ENCODE results near the gene MSX2. TPM values are rescaled to one million over a fixed set of nuclear protein-coding genes. Genes with fewer than 3 reads are reported as not detected.

MSX2 gene
- total RNA-seq, 1 experiment from 2014 or later, result 8.5 TPM

- TF ChIP-seq SIN3A (IDR thresholded peaks at IDR 0.05; ENCODE audit: borderline replicate concordance, insufficient read depth, low read depth, low read length) (no peak), POLR2AphosphoS5 (IDR thresholded peaks at IDR 0.05; ENCODE audit: low read depth, low read length) (no peak), TCF7L2 (IDR thresholded peaks at IDR 0.05; ENCODE audit: low read depth, low read length) (no peak)
- TF ChIP-seq, protein P1, sequence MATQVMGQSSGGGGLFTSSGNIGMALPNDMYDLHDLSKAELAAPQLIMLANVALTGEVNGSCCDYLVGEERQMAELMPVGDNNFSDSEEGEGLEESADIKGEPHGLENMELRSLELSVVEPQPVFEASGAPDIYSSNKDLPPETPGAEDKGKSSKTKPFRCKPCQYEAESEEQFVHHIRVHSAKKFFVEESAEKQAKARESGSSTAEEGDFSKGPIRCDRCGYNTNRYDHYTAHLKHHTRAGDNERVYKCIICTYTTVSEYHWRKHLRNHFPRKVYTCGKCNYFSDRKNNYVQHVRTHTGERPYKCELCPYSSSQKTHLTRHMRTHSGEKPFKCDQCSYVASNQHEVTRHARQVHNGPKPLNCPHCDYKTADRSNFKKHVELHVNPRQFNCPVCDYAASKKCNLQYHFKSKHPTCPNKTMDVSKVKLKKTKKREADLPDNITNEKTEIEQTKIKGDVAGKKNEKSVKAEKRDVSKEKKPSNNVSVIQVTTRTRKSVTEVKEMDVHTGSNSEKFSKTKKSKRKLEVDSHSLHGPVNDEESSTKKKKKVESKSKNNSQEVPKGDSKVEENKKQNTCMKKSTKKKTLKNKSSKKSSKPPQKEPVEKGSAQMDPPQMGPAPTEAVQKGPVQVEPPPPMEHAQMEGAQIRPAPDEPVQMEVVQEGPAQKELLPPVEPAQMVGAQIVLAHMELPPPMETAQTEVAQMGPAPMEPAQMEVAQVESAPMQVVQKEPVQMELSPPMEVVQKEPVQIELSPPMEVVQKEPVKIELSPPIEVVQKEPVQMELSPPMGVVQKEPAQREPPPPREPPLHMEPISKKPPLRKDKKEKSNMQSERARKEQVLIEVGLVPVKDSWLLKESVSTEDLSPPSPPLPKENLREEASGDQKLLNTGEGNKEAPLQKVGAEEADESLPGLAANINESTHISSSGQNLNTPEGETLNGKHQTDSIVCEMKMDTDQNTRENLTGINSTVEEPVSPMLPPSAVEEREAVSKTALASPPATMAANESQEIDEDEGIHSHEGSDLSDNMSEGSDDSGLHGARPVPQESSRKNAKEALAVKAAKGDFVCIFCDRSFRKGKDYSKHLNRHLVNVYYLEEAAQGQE (IDR thresholded peaks at IDR 0.05; ENCODE audit: insufficient read depth in 1 of 2, low read depth in 2 of 2, low read length in 1 of 2), result no peak
- TF ChIP-seq, protein P2, sequence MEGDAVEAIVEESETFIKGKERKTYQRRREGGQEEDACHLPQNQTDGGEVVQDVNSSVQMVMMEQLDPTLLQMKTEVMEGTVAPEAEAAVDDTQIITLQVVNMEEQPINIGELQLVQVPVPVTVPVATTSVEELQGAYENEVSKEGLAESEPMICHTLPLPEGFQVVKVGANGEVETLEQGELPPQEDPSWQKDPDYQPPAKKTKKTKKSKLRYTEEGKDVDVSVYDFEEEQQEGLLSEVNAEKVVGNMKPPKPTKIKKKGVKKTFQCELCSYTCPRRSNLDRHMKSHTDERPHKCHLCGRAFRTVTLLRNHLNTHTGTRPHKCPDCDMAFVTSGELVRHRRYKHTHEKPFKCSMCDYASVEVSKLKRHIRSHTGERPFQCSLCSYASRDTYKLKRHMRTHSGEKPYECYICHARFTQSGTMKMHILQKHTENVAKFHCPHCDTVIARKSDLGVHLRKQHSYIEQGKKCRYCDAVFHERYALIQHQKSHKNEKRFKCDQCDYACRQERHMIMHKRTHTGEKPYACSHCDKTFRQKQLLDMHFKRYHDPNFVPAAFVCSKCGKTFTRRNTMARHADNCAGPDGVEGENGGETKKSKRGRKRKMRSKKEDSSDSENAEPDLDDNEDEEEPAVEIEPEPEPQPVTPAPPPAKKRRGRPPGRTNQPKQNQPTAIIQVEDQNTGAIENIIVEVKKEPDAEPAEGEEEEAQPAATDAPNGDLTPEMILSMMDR (IDR thresholded peaks at IDR 0.05), result no peak
- in situ Hi-C loops (cut with HindIII; ENCODE audit: low pct_unique_long_range_greater_than_20kb, low sequenced_read_pairs), result no loop called here
- H3K36me3 ChIP-seq (ENCODE audit: control insufficient read depth, insufficient read depth, low read length), result no peaks in the 10 kb centered on the region
- CTCF ChIA-PET, result no interaction called here
- no TSS peak for BruUV-seq (replicated peaks)
- no peak for ATAC-seq
- H3K27me3 ChIP-seq (ENCODE audit: control insufficient read depth, insufficient read depth, low read length), result no peaks in the 10 kb centered on the region; the same call in 1 of the 2 replicates
- intact Hi-C loops (cut with micrococcal nuclease; ENCODE audit: unreplicated experiment), result no loop called here
- no peaks in the 10 kb centered on the region for H3K4me1 ChIP-seq (ENCODE audit: control insufficient read depth, insufficient read depth, low read length)
- no peaks in the 10 kb centered on the region for H3K9me3 ChIP-seq (ENCODE audit: control insufficient read depth, insufficient read depth, low read depth, low read length)
- DNase-seq (ENCODE audit: low read depth, low spot score), result no peak
- H3K27ac ChIP-seq (ENCODE audit: low read length), result no peak overlapping the region
- POLR2A ChIA-PET, result no interaction called here
- no peak overlapping the region for H3K4me3 ChIP-seq (ENCODE audit: low read depth in 2 of 2, low read length in 2 of 2)
Measured at GRCh38 chr5:174764309-174764708, 39.9 kb downstream of the MSX2 start.

DNA sequence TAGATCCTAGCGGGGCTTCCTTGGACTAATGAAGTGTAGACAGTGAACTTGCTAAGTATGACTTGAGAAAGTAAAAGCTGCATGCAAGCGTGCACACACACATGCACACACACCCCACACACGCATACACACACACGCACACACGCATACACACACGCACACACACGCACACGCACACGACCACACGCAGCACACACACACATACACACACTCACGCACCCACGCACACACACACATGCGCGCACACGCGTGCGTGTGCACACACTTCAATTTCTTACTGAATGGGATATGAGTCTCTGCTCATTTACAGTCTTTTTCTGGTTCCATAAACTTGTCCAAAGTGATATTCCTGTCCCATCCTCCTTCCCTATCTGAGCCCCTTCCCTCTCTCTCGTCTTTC, 41.2 kb downstream of the MSX2 start:
- Histone ChIP-seq H3K9me3 (ENCODE audit: control insufficient read depth, insufficient read depth, low read depth, low read length) (no peaks in the 10 kb centered on the region), H3K27ac (ENCODE audit: low read length) (no peak overlapping the region), H3K4me3 (ENCODE audit: low read depth in 2 of 2, low read length in 2 of 2) (no peak overlapping the region), H3K36me3 (ENCODE audit: control insufficient read depth, insufficient read depth, low read length) (no peaks in the 10 kb centered on the region), H3K27me3 (ENCODE audit: control insufficient read depth, insufficient read depth, low read length) (peaks cover 2% of the 10 kb centered on the region; the same call in 1 of the 2 replicates), H3K4me1 (ENCODE audit: control insufficient read depth, insufficient read depth, low read length) (no peaks in the 10 kb centered on the region)
- no TSS peak for BruUV-seq (replicated peaks)
- no peak for ATAC-seq
- DNase-seq (ENCODE audit: low read depth, low spot score), result no peak
- intact Hi-C loops (cut with micrococcal nuclease; ENCODE audit: unreplicated experiment), result no loop called here
- POLR2A ChIA-PET, result no interaction called here
- TF ChIP-seq POLR2AphosphoS5 (IDR thresholded peaks at IDR 0.05; ENCODE audit: low read depth, low read length), result no peak
- TF ChIP-seq, protein P1 (IDR thresholded peaks at IDR 0.05; ENCODE audit: insufficient read depth in 1 of 2, low read depth in 2 of 2, low read length in 1 of 2), result no peak
- TF ChIP-seq, protein P2 (IDR thresholded peaks at IDR 0.05), result no peak
- TF ChIP-seq TCF7L2 (IDR thresholded peaks at IDR 0.05; ENCODE audit: low read depth, low read length), result no peak
- TF ChIP-seq SIN3A (IDR thresholded peaks at IDR 0.05; ENCODE audit: borderline replicate concordance, insufficient read depth, low read depth, low read length), result no peak
- CTCF ChIA-PET, result no interaction called here
- in situ Hi-C loops (cut with HindIII; ENCODE audit: low pct_unique_long_range_greater_than_20kb, low sequenced_read_pairs), result no loop called here
